PFSK-1 (cell line): ENCODE data around the gene CAPZA2.

Source experiments
- FOXP2 ChIP-seq: optimal IDR thresholded peaks from 2 replicates; pipeline ENCODE3; 2011; ENCODE audit warnings: borderline replicate concordance, control low read depth, inconsistent platforms; ENCODE audit not compliant: insufficient read depth; ENCODE audit errors: extremely low read length, extremely low read depth
- POLR2AphosphoS5 ChIP-seq: IDR thresholded peaks from 2 replicates; pipeline ENCODE4 v1.6.1; 2012; ENCODE audit warnings: low read depth, mild to moderate bottlenecking, control low read depth, low read length, moderate library complexity
- REST ChIP-seq, 2 experiments: IDR thresholded peaks; 2 replicates each; pipeline versions ENCODE4 v1.6.1 to v1.8.0; 2011 to 2012; ENCODE audit warnings: low read depth in 2 of 2, low read length in 2 of 2, control low read depth in 1 of 2, inconsistent platforms in 1 of 2, mild to moderate bottlenecking in 1 of 2, moderate library complexity in 1 of 2; ENCODE audit not compliant: insufficient read depth in 1 of 2
- SIN3A ChIP-seq: IDR thresholded peaks from 2 replicates; pipeline ENCODE4 v1.6.1; 2012; ENCODE audit warnings: mild to moderate bottlenecking, low read length, moderate library complexity, borderline replicate concordance; ENCODE audit not compliant: insufficient read depth
- TAF1 ChIP-seq: IDR thresholded peaks from 2 replicates; pipeline ENCODE4 v1.6.1; 2012; ENCODE audit warnings: low read length, control low read depth, borderline replicate concordance; ENCODE audit not compliant: insufficient read depth

DNA sequence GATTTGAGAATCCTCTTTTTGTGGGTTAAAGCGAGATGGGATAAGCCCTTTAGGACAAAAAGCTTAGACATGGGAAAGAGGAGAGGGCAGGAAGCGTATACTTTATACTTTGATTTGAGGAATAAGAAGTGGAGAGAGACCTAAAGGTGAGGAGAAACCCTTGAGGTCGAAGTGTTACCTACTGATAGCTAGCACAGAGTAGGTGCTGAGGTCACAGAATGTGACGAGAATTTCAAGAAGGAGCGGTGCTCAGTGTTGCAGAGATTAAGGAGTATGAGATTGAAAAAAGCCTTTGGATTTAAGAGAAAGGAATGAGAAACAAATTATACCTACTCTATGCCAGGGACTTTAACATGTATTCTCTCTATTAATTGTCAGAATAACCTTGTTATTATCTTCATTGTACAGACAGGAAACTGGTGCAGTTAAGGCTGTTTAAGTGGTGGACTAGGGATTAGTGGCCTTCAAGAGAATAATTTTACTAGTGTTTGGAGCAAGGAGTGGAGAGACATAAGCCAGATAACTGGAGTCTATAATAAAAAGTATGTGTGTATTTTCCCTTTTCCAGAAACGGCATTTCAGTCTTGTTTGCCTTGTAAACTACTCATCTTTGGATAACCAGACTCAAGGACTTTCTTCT is 8.8 kb downstream of the CAPZA2 start:
- no peak for TF ChIP-seq SIN3A
- no peak for TF ChIP-seq FOXP2
- no peak for TF ChIP-seq TAF1
- TF ChIP-seq POLR2AphosphoS5 = no peak
- no peak for TF ChIP-seq REST (IDR thresholded peaks at IDR 0.05; ENCODE audit: insufficient read depth in 1 of 2, low read depth in 2 of 2, low read length in 2 of 2)
